A172 (cell line): ENCODE measurements around the gene ATP5F1E. TPM values are rescaled to one million over a fixed set of nuclear protein-coding genes. Genes with fewer than 3 reads are reported as not detected.
A peak's percentile ranks its signal among the peaks of the same experiment; 100 is the strongest.

Source experiments
- DNase-seq: peaks from one replicate; pipeline ENCODE4 v3.0.0-alpha.2; 2015; ENCODE audit warnings: low spot score
- total RNA-seq: library from RNA; depleted of rRNA; stranded (reverse); fragments of >200 nt; shearing (Covaris generic); gene quantifications from 2 replicates; pipeline ENCODE4 v1.2.3, GENCODE V29; 2014; rRNA removed

ATP5F1E gene
- total RNA-seq = 37.0 and 41.4 TPM in 2 replicates

- DNase-seq = peak; percentile 95
Observed at GRCh38 chr20:59032023-59032712, at the start of gene ATP5F1E. Gene ATP5F1E (minus strand): TSS chr20:59032335. CDS start chr20:59032251, 84 bp downstream.

- no peak for DNase-seq
Observed at GRCh38 chr20:59081036-59081435, 48.9 kb upstream of the ATP5F1E start.

DNA sequence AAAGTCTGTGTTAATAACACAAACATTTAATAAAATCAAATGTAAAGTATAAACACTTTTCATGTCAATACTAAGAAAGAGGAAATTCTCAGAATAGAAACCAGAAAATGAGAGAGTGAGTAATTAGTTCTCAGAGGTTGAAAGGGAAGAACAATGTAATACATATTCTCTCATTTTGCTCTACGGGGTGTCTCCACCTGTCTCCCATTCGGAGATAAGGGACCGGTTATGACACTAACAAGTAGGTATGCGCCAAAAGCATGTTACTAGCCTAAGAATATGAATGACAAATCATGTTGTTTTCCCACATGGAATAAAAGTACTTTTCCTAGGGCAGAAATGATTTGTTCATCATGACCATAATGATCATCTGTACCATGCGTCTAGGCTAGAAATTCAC, 46.1 kb upstream of the ATP5F1E start:
- peak; percentile 44 for DNase-seq

GRCh38 chr20:59077705-59078104, 45.6 kb upstream of the ATP5F1E start:
- no peak for DNase-seq

GRCh38 chr20:59075934-59076508, 43.9 kb upstream of the ATP5F1E start:
- DNase-seq = no peak

DNA sequence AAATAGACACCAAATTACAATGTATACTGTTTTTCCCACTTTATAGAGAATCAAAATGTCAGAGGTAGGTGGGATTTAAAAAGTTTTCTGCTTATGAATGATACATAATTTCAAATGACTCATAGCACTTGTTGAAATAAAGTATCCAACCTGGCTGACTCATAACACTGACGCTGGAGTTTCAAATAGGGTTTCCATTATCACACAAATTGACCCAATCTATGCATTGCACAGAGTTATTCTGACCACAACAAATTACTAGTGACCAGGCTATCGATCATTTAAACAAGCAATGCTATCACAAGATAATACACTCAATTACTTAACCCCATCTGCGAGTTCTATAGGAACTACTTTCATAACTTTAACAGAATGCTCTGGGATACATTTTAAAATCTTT, 42.3 kb upstream of the ATP5F1E start:
- DNase-seq = peak; percentile 25

- no peak for DNase-seq
Observed at GRCh38 chr20:59073582-59073981, 41.4 kb upstream of the ATP5F1E start.

DNA sequence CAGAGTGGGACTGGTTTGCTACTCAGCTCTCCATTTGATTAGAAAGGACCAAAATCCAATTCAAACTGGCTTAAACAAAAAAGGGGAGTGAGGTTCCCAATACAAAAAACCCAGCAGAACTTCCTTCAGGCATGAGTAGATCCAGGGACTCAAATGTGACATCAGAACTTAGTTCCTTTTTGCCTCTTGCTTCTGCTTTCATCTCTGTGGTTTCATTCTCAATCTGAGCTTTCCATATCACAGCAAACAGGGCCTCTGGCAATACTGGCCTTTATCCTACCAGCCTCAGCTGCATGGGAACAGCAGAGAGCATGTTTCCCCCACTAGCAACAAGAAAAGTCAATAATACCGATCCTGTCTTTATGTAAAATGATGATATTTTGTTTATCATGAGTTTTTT, 39.1 kb upstream of the ATP5F1E start:
- no peak for DNase-seq

- no peak for DNase-seq
Observed at GRCh38 chr20:59069026-59069425, 36.9 kb upstream of the ATP5F1E start.

- DNase-seq = no peak
Observed at GRCh38 chr20:59068534-59068933, 36.4 kb upstream of the ATP5F1E start.

DNA sequence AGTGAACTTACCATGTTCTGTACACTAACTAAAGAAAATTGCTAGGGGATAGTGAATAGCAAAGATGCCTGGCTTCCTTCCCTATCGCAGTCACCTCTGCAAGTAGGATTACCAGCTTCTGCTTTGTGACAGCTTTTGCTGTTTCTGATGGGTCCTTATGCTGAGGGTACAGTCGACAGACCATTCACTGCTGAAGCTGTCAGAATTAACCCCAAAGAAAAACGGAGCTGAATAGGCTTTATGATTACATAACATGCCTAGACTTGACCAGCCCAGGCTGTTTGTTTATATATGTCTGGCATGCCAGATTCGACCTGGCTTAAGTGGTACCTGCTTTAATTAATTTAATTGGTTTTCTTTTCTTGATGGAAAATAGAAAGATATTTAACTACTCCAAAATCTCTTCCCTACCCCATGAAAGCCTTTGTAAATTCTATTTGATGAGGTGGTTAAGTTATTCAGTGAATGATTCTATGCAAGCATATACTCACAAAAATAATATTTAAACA, 32.1 kb upstream of the ATP5F1E start:
- DNase-seq = no peak

DNA sequence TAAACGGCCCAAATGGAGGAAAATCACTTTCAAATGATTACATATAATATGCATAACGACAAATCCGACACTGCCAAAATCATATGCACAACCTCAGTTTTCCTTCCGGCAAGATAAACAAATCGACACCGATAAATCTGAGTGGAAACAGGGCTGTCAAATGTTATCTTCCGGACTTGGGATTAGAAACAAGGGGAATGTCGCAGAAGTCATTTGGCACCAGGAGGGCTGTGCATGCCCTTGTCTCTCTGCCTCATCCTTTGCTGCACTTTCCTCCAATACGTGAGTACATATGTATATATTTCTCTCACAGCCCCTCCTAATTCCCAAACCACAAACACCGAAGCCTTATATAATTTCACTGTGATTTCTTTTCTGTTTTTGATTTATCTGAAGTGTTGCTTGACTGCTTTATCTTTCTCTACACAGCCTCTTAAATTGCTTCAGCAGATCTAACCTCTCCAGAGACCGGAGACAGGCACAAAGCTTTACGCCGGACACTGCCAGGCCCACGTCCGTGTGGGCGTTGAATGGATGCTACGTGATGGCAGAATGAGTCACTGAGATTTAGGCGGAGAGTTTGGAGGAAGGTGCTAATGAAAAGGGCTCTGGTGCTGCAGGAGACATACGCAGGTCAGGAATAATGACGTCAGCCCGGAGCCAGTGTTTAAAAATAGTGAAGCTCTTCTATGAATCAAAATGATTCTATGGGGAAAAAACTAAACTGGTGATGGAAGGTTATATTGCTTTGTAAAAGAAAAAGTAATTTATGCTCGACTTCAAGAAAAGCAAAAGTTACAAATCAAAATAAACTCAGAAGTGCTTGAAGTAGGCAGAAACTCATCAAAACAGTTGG, 31.5 kb upstream of the ATP5F1E start:
- peak; percentile 82 for DNase-seq

GRCh38 chr20:59062081-59062480, 29.9 kb upstream of the ATP5F1E start:
- DNase-seq = no peak

DNA sequence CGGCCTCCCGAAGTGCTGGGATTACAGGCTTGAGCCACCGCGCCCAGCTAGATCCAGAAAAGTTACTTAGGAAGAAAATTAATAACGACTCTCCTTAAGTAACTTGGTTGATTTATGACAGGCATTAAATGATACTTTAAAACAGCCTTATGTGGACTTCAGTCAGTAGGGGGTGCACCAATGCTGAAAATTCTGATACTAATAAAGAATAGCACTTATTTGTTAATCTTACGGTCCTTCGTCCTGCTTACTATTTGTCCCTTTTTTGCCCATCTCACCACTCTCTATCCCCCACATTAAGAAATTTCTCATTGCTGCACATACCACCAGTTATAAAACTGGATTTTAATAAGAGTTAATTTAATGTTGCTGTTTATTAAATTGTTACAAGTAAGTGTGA, 23.2 kb upstream of the ATP5F1E start:
- DNase-seq = no peak

GRCh38 chr20:59051666-59052185, 19.6 kb upstream of the ATP5F1E start:
- no peak for DNase-seq

GRCh38 chr20:59050437-59050836, 18.3 kb upstream of the ATP5F1E start:
- no peak for DNase-seq

DNA sequence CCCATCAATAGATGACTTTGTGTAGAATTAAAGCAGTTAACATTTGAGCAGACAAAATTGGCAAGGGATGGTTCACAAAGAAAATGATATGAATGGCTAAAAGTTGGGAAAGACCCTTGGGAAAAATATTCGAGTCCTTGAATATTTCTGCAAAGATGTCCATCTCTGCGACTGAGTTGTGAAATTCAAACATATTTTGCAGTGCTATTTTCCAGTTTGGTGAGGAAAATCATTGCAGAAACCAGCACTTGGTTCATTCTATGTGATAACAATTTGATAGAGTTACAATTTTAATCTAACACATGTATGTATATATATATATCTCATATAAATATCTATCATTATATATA, 16.5 kb upstream of the ATP5F1E start:
- DNase-seq = no peak

DNA sequence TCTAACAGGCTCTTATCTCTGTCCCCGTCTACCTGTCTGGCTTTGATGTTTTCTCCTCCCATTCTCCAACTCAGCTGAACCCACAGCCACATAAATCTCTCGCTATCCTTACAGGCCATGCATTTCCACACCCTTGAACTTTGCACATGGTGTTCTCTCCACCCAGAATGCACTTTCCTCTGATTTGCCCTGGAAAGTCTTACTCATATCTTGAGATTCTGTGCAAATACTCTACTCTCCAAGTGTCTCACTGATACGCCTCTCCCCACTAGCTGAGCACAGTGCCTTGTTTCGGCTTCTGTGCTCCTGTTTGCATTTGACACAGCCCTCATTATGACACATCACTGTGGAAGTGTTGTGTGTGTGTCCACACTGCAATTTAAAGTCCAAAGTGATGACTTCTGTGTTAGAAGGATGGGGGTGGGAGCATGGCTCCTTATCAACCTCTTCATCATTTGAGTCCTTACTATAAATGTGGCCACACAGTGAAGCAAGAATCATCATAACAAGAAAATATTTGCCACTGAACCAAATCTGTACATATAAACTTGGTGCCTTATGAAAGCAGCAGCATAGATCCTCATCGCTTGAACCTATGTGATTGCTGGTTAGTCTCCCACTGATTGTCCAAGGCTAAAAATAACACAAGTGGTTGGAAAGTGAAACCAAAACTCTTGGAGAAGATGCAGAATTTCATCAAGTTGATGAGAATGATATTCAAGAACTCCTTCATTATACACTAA, 16.0 kb upstream of the ATP5F1E start:
- peak; percentile 15 for DNase-seq

- DNase-seq = no peak
Observed at GRCh38 chr20:59046862-59047261, 14.7 kb upstream of the ATP5F1E start.

DNA sequence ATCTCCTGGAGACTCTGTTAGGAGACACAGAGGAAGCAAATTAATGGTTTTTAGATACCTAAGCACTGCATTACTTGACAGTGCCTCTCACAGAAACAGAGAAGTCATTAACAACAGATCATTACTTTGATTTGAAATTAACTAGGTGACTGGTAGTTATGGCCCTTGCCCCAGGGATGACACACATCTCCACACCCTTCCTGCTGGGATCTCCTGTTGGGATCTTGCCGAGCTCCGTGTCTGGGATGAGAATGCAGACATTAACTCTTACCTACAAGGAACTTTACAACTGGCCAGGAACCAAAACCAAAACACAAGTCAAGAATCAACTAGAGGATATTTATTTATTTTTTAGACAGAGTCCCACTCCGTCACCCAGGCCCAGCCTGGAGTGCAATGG, 12.7 kb upstream of the ATP5F1E start:
- no peak for DNase-seq

GRCh38 chr20:59044295-59044694, 12.2 kb upstream of the ATP5F1E start:
- DNase-seq = no peak

DNA sequence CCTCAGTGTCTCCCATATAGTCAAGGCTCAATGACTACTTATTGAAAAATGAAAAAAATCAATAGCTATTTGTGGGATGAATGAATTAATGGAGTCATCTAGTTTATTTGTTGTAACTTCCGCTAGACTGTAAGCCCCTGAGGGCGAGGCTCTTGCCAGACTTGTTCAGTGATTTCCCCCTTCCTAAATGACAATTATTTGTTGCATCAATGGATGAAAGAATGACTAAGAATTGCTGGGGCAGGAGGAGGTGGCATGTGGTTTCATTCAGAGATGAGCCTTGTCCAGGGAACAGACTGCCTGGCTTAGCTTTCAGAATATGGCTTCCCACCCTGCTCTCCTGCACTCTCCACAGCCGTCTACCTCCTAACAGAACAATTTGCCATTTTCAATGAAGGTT, 11.6 kb upstream of the ATP5F1E start:
- DNase-seq = no peak
